Tibial artery (tissue), 4 donors: Measurements from ENCODE around the gene RTF2.

Experiments
- DNase-seq, 2 donors: peaks; one replicate each; pipeline ENCODE4 v3.0.0-alpha.2; 2019
- H3K27ac ChIP-seq, 2 donors: fragments of 200-600 bp; sonication (generic) in 1 of 2; 1 replicate in 1 of 2; 2 replicates in 1 of 2; pipeline ENCODE4 v1.5.1; 2018 to 2019; ENCODE audit warnings: mild to moderate bottlenecking in 1 of 2
- H3K27me3 ChIP-seq, 2 donors: fragments of 200-600 bp; sonication (generic) in 1 of 2; one replicate each; pipeline versions ENCODE4 v1.5.1 to v1.6.0; 2016 to 2019
- H3K36me3 ChIP-seq, 3 donors: fragments of 200-600 bp; sonication (generic) in 2 of 3; one replicate each; pipeline ENCODE4 v1.5.1; 2016 to 2019; ENCODE audit warnings: mild to moderate bottlenecking in 2 of 3
- H3K4me1 ChIP-seq, 4 donors: fragments of 200-600 bp; sonication (generic) in 2 of 4; 1 replicate in 3 of 4; 2 replicates in 1 of 4; pipeline ENCODE4 v1.5.1; 2016 to 2019
- H3K4me3 ChIP-seq, 2 donors: fragments of 200-600 bp; sonication (generic) in 1 of 2; 1 replicate in 1 of 2; 2 replicates in 1 of 2; pipeline ENCODE4 v1.5.1; 2018 to 2019; ENCODE audit warnings: mild to moderate bottlenecking in 2 of 2
- H3K9me3 ChIP-seq, 3 donors: fragments of 200-600 bp; sonication (generic) in 1 of 3; one replicate each; pipeline ENCODE4 v1.5.1; 2016 to 2019
- intact Hi-C: fragments of 100-400 bp; cut with DNase I; formaldehyde crosslinking; loops from one replicate; pipeline ENCODE4 v1.15.0; 2023; ENCODE audit warnings: low total_unique reads
- TF ChIP-seq, protein P1 (sequence below), 2 experiments: fragments of 200-600 bp in 1 of 2; fragments of 450-650 bp in 1 of 2; IDR thresholded peaks; one replicate each; pipeline ENCODE4 v1.5.1; 2017 to 2019; ENCODE audit warnings: antibody characterized with exemption in 2 of 2, mild to moderate bottlenecking in 1 of 2, moderate library complexity in 1 of 2

Gene RTF2

DNA sequence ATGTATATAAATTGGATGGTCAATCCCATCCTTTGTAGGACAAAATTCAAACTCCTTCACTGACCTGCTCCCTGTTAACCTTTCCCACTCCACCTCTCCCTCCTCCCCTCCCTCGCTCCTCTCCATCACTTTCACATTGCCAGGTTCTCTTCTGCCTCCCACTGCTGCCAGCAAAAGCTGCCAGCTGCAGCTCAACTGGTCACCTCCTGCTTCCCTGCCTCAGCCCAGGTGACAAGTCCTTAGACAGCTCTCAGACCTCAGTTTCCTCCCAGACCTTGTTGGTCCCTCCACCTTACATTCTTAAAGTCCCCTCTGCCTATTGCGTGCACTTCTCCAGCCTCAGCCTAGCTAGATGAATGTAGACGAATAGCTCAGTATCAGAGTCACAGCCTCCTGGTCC is 23.3 kb upstream of the RTF2 start:
- Histone ChIP-seq H3K36me3 (no peaks in the 10 kb centered on the region), H3K9me3 (no peaks in the 10 kb centered on the region), H3K27ac (no peak overlapping the region), H3K4me1 (no peaks in the 10 kb centered on the region), H3K4me3 (no peak overlapping the region), H3K27me3 (peaks cover 0 to 3% of the 10 kb centered on the region in 2 donors)
- TF ChIP-seq, protein P1, sequence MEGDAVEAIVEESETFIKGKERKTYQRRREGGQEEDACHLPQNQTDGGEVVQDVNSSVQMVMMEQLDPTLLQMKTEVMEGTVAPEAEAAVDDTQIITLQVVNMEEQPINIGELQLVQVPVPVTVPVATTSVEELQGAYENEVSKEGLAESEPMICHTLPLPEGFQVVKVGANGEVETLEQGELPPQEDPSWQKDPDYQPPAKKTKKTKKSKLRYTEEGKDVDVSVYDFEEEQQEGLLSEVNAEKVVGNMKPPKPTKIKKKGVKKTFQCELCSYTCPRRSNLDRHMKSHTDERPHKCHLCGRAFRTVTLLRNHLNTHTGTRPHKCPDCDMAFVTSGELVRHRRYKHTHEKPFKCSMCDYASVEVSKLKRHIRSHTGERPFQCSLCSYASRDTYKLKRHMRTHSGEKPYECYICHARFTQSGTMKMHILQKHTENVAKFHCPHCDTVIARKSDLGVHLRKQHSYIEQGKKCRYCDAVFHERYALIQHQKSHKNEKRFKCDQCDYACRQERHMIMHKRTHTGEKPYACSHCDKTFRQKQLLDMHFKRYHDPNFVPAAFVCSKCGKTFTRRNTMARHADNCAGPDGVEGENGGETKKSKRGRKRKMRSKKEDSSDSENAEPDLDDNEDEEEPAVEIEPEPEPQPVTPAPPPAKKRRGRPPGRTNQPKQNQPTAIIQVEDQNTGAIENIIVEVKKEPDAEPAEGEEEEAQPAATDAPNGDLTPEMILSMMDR (IDR thresholded peaks at IDR 0.05): no peak
- intact Hi-C loops: no loop called here
- peak in 1 of 2 donors; percentile 32 for DNase-seq

DNA sequence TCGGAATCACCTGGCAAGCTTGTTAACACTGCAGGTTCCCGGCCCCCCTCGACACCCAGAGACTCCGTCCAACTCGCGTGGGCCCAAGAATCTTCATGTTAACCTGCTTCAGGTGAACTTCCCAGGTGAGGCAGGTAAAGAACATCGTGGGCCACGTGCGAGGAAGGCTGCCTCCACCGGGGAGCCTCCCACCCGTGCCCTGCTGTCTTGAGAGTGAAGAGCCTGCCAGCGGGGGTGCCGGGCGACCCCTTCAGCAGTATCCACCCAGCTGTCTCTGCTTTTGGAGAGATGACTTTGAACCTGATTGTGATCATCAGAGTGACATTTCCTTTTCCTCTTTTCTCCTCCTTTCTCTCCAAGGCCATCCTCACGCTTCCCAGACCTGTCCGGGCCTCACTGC is 22.9 kb upstream of the RTF2 start:
- TF ChIP-seq, protein P1 (IDR thresholded peaks at IDR 0.05): no peak
- peak in 1 of 2 donors; percentile 42 for DNase-seq
- Histone ChIP-seq H3K36me3 (no peaks in the 10 kb centered on the region), H3K4me1 (no peaks in the 10 kb centered on the region), H3K27me3 (peaks cover 0 to 3% of the 10 kb centered on the region in 2 donors), H3K4me3 (no peak overlapping the region), H3K9me3 (no peaks in the 10 kb centered on the region), H3K27ac (no peak overlapping the region)
- intact Hi-C loops: no loop called here

DNA sequence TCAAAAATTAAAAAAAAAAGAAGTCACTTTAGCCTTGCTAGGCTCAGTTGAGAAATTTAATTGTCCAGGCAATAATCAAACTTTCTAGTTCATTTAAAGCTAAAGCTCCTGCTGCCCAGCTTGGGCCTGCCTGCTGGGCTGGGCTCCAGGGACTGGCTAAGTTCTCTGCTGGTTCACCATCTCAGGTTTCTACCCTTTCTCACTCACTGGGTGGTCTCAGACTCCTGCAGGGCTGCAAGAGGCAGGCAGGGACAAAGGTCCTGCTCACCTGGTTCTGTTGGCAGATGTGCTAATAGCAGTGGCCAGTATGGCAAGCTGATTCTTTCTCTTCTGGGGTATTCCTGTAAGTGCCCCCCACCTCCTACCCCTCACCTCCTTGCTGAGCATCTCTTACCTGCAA is 21.2 kb upstream of the RTF2 start:
- H3K36me3 ChIP-seq: no peaks in the 10 kb centered on the region
- peak in 1 of 2 donors; percentile 7 for DNase-seq
- no peak overlapping the region for H3K4me3 ChIP-seq
- H3K27ac ChIP-seq: no peak overlapping the region
- H3K9me3 ChIP-seq: no peaks in the 10 kb centered on the region
- TF ChIP-seq, protein P1 (IDR thresholded peaks at IDR 0.05): no peak
- intact Hi-C loops: no loop called here
- H3K4me1 ChIP-seq: no peaks in the 10 kb centered on the region
- H3K27me3 ChIP-seq: peaks cover 0 to 3% of the 10 kb centered on the region in 2 donors

DNA sequence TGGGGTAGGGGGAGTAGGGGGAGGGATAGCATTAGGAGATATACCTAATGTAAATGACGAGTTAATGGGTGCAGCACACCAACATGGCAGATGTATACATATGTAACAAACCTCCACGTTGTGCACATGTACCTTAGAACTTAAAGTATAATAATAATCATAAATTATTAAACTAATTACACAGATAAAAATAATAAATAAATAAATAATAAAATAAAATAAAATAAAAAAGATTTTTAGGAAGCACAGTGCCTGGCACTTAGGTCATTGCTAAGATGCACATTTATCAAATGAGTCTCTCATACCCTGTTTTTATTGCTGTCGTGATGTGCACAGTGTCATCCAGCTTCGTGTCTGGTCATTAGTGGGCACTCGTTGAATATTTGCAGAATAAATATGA is 19.0 kb upstream of the RTF2 start:
- Histone ChIP-seq H3K27me3 (peaks cover 0 to 3% of the 10 kb centered on the region in 2 donors), H3K36me3 (no peaks in the 10 kb centered on the region), H3K4me1 (no peaks in the 10 kb centered on the region), H3K4me3 (no peak overlapping the region), H3K27ac (no peak overlapping the region), H3K9me3 (no peaks in the 10 kb centered on the region)
- no peak for DNase-seq
- intact Hi-C loops: no loop called here
- TF ChIP-seq, protein P1 (IDR thresholded peaks at IDR 0.05): no peak

DNA sequence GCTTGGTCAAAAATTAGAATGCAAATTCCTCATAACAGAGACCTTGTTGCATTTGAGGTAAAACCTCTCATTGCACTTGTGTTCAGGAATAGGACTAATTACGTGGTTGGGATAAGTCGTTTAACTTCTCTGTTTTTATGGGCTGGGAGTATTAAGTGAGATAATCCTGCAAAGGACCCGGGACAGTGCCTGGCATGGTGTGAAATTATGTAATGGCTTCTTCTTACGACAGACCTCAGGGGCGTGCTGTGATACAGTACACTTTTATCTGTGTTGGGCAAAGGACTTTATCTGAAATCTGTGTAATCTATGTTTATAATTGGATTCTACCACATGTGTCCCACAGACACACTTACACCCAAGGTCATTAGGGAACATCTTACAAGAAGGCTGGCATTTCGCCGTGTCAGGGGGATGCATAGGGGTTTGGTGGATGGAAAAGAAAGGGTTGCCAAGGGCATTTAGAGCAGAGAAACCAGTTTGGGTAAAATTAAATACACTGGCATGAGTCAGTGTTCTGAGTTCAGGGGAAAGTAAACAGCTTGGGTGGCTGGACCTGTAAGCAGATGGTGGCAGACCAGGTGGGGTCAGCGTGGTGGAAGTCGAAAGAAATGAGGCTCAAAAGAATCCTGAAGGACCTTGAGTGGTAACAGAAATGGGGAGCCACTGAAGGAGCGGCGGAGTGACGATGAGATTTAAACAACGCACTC is 17.2 kb upstream of the RTF2 start:
- no peak overlapping the region for H3K27ac ChIP-seq
- no peak overlapping the region for H3K4me3 ChIP-seq
- TF ChIP-seq, protein P1 (IDR thresholded peaks at IDR 0.05): no peak
- intact Hi-C loops: no loop called here
- peak in 1 of 2 donors; percentile 27 for DNase-seq
- H3K9me3 ChIP-seq: no peaks in the 10 kb centered on the region
- no peaks in the 10 kb centered on the region for H3K4me1 ChIP-seq
- H3K36me3 ChIP-seq: no peaks in the 10 kb centered on the region
- no peaks in the 10 kb centered on the region for H3K27me3 ChIP-seq
